ENCODE data around the gene SELENOW.
A peak's percentile ranks its signal among the peaks of the same experiment; 100 is the strongest.
"Not testable (repeated sequence)": the region's sequence is repeated elsewhere in the genome, so short reads cannot be mapped to it uniquely, and the experiment has no call there.

Gene SELENOW

GRCh38 chr19:47813304-47813994, 34.9 kb downstream of the SELENOW start:
- no peaks in the 10 kb centered on the region for H3K36me3 ChIP-seq (ENCODE audit: control insufficient read depth, low read depth, low read length)
- no peaks in the 10 kb centered on the region for H3K27me3 ChIP-seq (ENCODE audit: control insufficient read depth, insufficient read depth, low read length)

GRCh38 chr19:47813995-47814328, 35.5 kb downstream of the SELENOW start:
- Histone ChIP-seq H3K9me3 (ENCODE audit: control insufficient read depth, low read depth, low read length) (no peaks in the 10 kb centered on the region), H3K4me1 (ENCODE audit: control insufficient read depth, low read depth, low read length) (no peaks in the 10 kb centered on the region), H3K27ac (ENCODE audit: low read length) (no peak overlapping the region), H3K36me3 (ENCODE audit: control insufficient read depth, low read depth, low read length) (no peaks in the 10 kb centered on the region), H3K4me3 (ENCODE audit: low read length) (no peak overlapping the region), H3K9ac (ENCODE audit: low read length) (no peak overlapping the region), H3K27me3 (ENCODE audit: control insufficient read depth, insufficient read depth, low read length) (no peaks in the 10 kb centered on the region)

More at GRCh38 chr19:47813304-47813994, 34.9 kb downstream of the SELENOW start:
- Histone ChIP-seq H3K4me1 (ENCODE audit: control insufficient read depth, low read depth, low read length) (no peaks in the 10 kb centered on the region), H3K9me3 (ENCODE audit: control insufficient read depth, low read depth, low read length) (no peaks in the 10 kb centered on the region), H3K27ac (ENCODE audit: low read length) (no peak overlapping the region), H3K4me3 (ENCODE audit: low read length) (no peak overlapping the region), H3K9ac (ENCODE audit: low read length) (no peak overlapping the region)

GRCh38 chr19:47816270-47816669, 37.8 kb downstream of the SELENOW start:
- not testable (repeated sequence) for H3K27me3 ChIP-seq (ENCODE audit: control insufficient read depth, insufficient read depth, low read length); H3K27ac ChIP-seq (ENCODE audit: low read length); H3K9me3 ChIP-seq (ENCODE audit: control insufficient read depth, low read depth, low read length); H3K4me3 ChIP-seq (ENCODE audit: low read length); H3K36me3 ChIP-seq (ENCODE audit: control insufficient read depth, low read depth, low read length); H3K9ac ChIP-seq (ENCODE audit: low read length)
- H3K4me1 ChIP-seq (ENCODE audit: control insufficient read depth, low read depth, low read length): peaks cover 16% of the 10 kb centered on the region

- not testable (repeated sequence) for H3K9me3 ChIP-seq (ENCODE audit: control insufficient read depth, low read depth, low read length); H3K27ac ChIP-seq (ENCODE audit: low read length); H3K4me3 ChIP-seq (ENCODE audit: low read length); H3K36me3 ChIP-seq (ENCODE audit: control insufficient read depth, low read depth, low read length); H3K9ac ChIP-seq (ENCODE audit: low read length); H3K27me3 ChIP-seq (ENCODE audit: control insufficient read depth, insufficient read depth, low read length)
- peaks cover 22% of the 10 kb centered on the region for H3K4me1 ChIP-seq (ENCODE audit: control insufficient read depth, low read depth, low read length)
These were observed 39.7 kb downstream of the SELENOW start for GRCh38 chr19:47818221-47818620.

GRCh38 chr19:47819858-47820257, 41.4 kb downstream of the SELENOW start:
- H3K9me3 ChIP-seq (ENCODE audit: control insufficient read depth, low read depth, low read length): no peaks in the 10 kb centered on the region
- no peak overlapping the region for H3K27ac ChIP-seq (ENCODE audit: low read length)
- H3K9ac ChIP-seq (ENCODE audit: low read length): peak overlapping the region; percentile 8
- no peaks in the 10 kb centered on the region for H3K27me3 ChIP-seq (ENCODE audit: control insufficient read depth, insufficient read depth, low read length)
- H3K36me3 ChIP-seq (ENCODE audit: control insufficient read depth, low read depth, low read length): no peaks in the 10 kb centered on the region
- H3K4me1 ChIP-seq (ENCODE audit: control insufficient read depth, low read depth, low read length): peaks cover 22% of the 10 kb centered on the region
- peak overlapping the region; percentile 18 for H3K4me3 ChIP-seq (ENCODE audit: low read length)

GRCh38 chr19:47820410-47820809, 41.9 kb downstream of the SELENOW start:
- Histone ChIP-seq H3K4me1 (ENCODE audit: control insufficient read depth, low read depth, low read length) (peaks cover 22% of the 10 kb centered on the region), H3K9me3 (ENCODE audit: control insufficient read depth, low read depth, low read length) (no peaks in the 10 kb centered on the region), H3K27me3 (ENCODE audit: control insufficient read depth, insufficient read depth, low read length) (no peaks in the 10 kb centered on the region), H3K9ac (ENCODE audit: low read length) (peak overlapping the region; percentile 8), H3K27ac (ENCODE audit: low read length) (no peak overlapping the region), H3K36me3 (ENCODE audit: control insufficient read depth, low read depth, low read length) (no peaks in the 10 kb centered on the region), H3K4me3 (ENCODE audit: low read length) (peak overlapping the region; percentile 18)

GRCh38 chr19:47821460-47822020, 43.0 kb downstream of the SELENOW start, which contains the start of gene CRX:
TSS of gene CRX (plus strand) at chr19:47821937. CDS start at chr19:47834444, 12,507 bp downstream.
- H3K9me3 ChIP-seq (ENCODE audit: control insufficient read depth, low read depth, low read length): no peaks in the 10 kb centered on the region
- no peaks in the 10 kb centered on the region for H3K36me3 ChIP-seq (ENCODE audit: control insufficient read depth, low read depth, low read length)
- H3K4me1 ChIP-seq (ENCODE audit: control insufficient read depth, low read depth, low read length): peaks cover 22% of the 10 kb centered on the region
- H3K27ac ChIP-seq (ENCODE audit: low read length): no peak within 1 kb of the TSS
- no peak within 1 kb of the TSS for H3K9ac ChIP-seq (ENCODE audit: low read length)
- H3K4me3 ChIP-seq (ENCODE audit: low read length): no peak within 1 kb of the TSS
- no peaks in the 10 kb centered on the region for H3K27me3 ChIP-seq (ENCODE audit: control insufficient read depth, insufficient read depth, low read length)

GRCh38 chr19:47824396-47824795, 45.9 kb downstream of the SELENOW start:
- Histone ChIP-seq H3K4me1 (ENCODE audit: control insufficient read depth, low read depth, low read length) (peaks cover 24% of the 10 kb centered on the region), H3K4me3 (ENCODE audit: low read length) (no peak overlapping the region), H3K9ac (ENCODE audit: low read length) (no peak overlapping the region), H3K36me3 (ENCODE audit: control insufficient read depth, low read depth, low read length) (no peaks in the 10 kb centered on the region), H3K27me3 (ENCODE audit: control insufficient read depth, insufficient read depth, low read length) (no peaks in the 10 kb centered on the region), H3K27ac (ENCODE audit: low read length) (no peak overlapping the region), H3K9me3 (ENCODE audit: control insufficient read depth, low read depth, low read length) (no peaks in the 10 kb centered on the region)

- H3K4me3 ChIP-seq (ENCODE audit: low read length): no peak overlapping the region
- no peak overlapping the region for H3K9ac ChIP-seq (ENCODE audit: low read length)
- no peaks in the 10 kb centered on the region for H3K36me3 ChIP-seq (ENCODE audit: control insufficient read depth, low read depth, low read length)
- H3K4me1 ChIP-seq (ENCODE audit: control insufficient read depth, low read depth, low read length): peaks cover 5% of the 10 kb centered on the region
- H3K27ac ChIP-seq (ENCODE audit: low read length): no peak overlapping the region
- no peaks in the 10 kb centered on the region for H3K9me3 ChIP-seq (ENCODE audit: control insufficient read depth, low read depth, low read length)
- no peaks in the 10 kb centered on the region for H3K27me3 ChIP-seq (ENCODE audit: control insufficient read depth, insufficient read depth, low read length)
These were observed 48.3 kb downstream of the SELENOW start for GRCh38 chr19:47826800-47827199.

- Histone ChIP-seq H3K9ac (ENCODE audit: low read length) (no peak overlapping the region), H3K4me3 (ENCODE audit: low read length) (no peak overlapping the region), H3K27ac (ENCODE audit: low read length) (no peak overlapping the region), H3K36me3 (ENCODE audit: control insufficient read depth, low read depth, low read length) (no peaks in the 10 kb centered on the region), H3K27me3 (ENCODE audit: control insufficient read depth, insufficient read depth, low read length) (no peaks in the 10 kb centered on the region), H3K9me3 (ENCODE audit: control insufficient read depth, low read depth, low read length) (no peaks in the 10 kb centered on the region), H3K4me1 (ENCODE audit: control insufficient read depth, low read depth, low read length) (peaks cover 5% of the 10 kb centered on the region)
These were observed 54.2 kb downstream of the SELENOW start for GRCh38 chr19:47832723-47833122.
